ENCODE measurements around the gene HMCN2. TPM values are rescaled to one million over a fixed set of nuclear protein-coding genes. Genes with fewer than 3 reads are reported as not detected.

The HMCN2 gene
- total RNA-seq, 4 donors from 2014 or later, result 9.1 to 38.6 (median 12.5) TPM

DNA sequence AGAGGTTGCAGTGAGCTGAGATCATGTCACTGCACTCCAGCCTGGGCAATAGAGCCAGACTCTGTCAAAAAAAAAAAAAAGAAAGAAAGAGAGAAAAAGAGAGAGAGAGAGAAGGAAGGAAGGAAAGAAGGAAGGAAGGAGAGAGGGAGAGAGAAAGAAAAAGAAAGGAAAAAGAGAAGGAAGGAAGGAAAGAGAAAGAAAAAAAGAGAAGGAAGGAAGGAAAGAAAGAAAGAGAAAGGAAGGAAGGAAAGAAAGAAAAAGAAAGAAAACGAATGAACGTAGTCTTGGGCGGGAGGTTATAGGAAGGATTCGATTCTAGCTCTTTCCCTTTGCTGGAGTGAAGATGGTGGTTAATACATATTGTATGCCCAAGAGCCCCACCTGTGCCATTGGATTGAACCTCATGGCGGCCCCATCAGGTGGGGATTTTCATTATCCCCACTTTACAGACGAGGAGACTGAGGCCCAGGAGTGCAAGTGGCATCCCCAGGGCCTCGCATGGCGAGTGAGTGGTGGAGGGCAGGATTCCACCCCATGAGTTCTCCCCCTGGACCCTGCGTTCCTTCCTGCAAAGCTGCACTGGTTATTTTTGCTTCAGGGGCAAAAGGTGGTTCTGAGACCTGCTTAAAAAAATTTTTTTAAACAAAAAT is 98.3 kb downstream of the HMCN2 start:
- 85% methylated on average over 9 of the region's 9 CpGs for WGBS

DNA sequence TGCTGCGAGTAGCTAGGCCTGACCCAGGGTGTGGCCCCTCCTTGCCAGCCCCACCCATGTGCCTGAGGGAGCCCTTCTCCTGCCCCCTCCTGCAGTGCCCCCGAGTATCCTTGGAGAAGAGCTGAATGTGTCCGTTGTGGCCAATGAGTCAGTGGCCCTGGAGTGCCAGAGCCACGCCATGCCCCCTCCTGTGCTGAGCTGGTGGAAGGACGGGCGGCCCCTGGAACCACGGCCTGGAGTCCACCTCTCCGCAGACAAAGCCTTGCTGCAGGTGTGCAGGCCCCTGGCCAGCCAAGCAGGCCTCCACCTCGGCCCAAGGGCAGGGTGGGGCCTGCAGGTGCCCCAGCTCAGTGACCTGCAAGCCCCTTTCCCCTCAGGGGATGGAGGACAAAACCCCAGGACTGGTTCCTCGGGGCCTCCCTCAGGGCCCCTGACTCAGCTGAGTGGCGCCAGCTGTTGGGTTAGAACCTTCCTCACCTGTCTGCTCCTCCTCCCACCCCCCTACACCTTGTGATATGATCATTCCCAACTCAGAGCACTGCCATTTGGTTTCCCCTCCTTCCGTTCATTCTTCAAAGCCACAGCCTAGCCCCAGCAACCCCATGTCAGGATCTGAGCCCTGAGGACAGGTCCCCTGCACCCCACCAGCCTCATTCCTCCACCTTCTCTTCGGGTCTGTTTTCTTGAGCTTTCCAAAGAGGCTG is 99.2 kb downstream of the HMCN2 start:
- H3K27me3 ChIP-seq, result no peaks in the 10 kb centered on the region
- DNase-seq (ENCODE audit: extremely low spot score), result no peak
- TF ChIP-seq, protein P1, sequence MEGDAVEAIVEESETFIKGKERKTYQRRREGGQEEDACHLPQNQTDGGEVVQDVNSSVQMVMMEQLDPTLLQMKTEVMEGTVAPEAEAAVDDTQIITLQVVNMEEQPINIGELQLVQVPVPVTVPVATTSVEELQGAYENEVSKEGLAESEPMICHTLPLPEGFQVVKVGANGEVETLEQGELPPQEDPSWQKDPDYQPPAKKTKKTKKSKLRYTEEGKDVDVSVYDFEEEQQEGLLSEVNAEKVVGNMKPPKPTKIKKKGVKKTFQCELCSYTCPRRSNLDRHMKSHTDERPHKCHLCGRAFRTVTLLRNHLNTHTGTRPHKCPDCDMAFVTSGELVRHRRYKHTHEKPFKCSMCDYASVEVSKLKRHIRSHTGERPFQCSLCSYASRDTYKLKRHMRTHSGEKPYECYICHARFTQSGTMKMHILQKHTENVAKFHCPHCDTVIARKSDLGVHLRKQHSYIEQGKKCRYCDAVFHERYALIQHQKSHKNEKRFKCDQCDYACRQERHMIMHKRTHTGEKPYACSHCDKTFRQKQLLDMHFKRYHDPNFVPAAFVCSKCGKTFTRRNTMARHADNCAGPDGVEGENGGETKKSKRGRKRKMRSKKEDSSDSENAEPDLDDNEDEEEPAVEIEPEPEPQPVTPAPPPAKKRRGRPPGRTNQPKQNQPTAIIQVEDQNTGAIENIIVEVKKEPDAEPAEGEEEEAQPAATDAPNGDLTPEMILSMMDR (IDR thresholded peaks at IDR 0.05), result no peak
- TF ChIP-seq POLR2A (IDR thresholded peaks at IDR 0.05; ENCODE audit: low read depth) (no peak), EP300 (IDR thresholded peaks at IDR 0.05) (no peak), POLR2AphosphoS5 (IDR thresholded peaks at IDR 0.05) (no peak)
- WGBS, result 84% methylated on average over 4 of the region's 13 CpGs
- H3K4me1 ChIP-seq, result no peaks in the 10 kb centered on the region
- no peak overlapping the region for H3K4me3 ChIP-seq
- H3K27ac ChIP-seq (replicated peaks in 1 of 4), result no peak overlapping the region
- intact Hi-C loops (cut with DNase I), result no loop called here
- H3K9me3 ChIP-seq, result no peaks in the 10 kb centered on the region
- H3K36me3 ChIP-seq, result peaks cover 0 to 27% (median 10%) of the 10 kb centered on the region in 4 donors

More for the DNA sequence above, 98.3 kb downstream of the HMCN2 start:
- no peaks in the 10 kb centered on the region for H3K9me3 ChIP-seq
- intact Hi-C loops (cut with DNase I), result no loop called here
- H3K27ac ChIP-seq (replicated peaks in 1 of 4), result no peak overlapping the region
- no peak overlapping the region for H3K4me3 ChIP-seq
- H3K4me1 ChIP-seq, result peaks cover 0 to 7% (median 5%) of the 10 kb centered on the region in 4 donors
- H3K36me3 ChIP-seq, result peaks cover 0 to 32% (median 15%) of the 10 kb centered on the region in 4 donors
- no peak for DNase-seq (ENCODE audit: extremely low spot score)
- TF ChIP-seq EP300 (IDR thresholded peaks at IDR 0.05), result no peak
- TF ChIP-seq POLR2AphosphoS5 (IDR thresholded peaks at IDR 0.05), result no peak
- TF ChIP-seq, protein P1 (IDR thresholded peaks at IDR 0.05), result no peak
- TF ChIP-seq POLR2A (IDR thresholded peaks at IDR 0.05; ENCODE audit: low read depth), result no peak
- no peaks in the 10 kb centered on the region for H3K27me3 ChIP-seq

DNA sequence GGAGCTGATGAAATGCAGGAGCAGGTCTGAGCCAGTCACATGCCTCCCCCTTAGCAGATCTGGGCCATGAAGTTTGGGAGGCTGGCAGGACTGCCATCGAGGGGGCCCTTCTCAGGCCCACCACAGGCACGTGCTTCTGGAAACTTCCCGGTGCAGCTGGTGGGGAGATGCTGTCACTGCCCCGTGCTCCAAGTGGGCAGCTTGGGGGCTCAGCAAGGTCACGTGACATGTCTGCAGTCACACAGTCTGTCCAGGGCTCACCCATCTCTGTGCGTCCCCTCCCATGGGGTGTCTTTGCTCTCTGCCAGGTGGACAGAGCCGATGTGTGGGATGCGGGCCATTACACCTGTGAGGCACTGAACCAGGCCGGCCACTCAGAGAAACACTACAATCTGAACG is 99.8 kb downstream of the HMCN2 start:
- no peak for DNase-seq (ENCODE audit: extremely low spot score)
- 74% methylated on average over 4 of the region's 10 CpGs for WGBS
- TF ChIP-seq POLR2A (IDR thresholded peaks at IDR 0.05; ENCODE audit: low read depth) (no peak), EP300 (IDR thresholded peaks at IDR 0.05) (no peak), POLR2AphosphoS5 (IDR thresholded peaks at IDR 0.05) (no peak)
- TF ChIP-seq, protein P1 (IDR thresholded peaks at IDR 0.05), result no peak
- intact Hi-C loops (cut with DNase I), result no loop called here
- Histone ChIP-seq H3K4me1 (no peaks in the 10 kb centered on the region), H3K27ac (replicated peaks in 1 of 4) (no peak overlapping the region), H3K4me3 (no peak overlapping the region), H3K9me3 (no peaks in the 10 kb centered on the region), H3K36me3 (peaks cover 0 to 21% (median 8%) of the 10 kb centered on the region in 4 donors), H3K27me3 (no peaks in the 10 kb centered on the region)

DNA sequence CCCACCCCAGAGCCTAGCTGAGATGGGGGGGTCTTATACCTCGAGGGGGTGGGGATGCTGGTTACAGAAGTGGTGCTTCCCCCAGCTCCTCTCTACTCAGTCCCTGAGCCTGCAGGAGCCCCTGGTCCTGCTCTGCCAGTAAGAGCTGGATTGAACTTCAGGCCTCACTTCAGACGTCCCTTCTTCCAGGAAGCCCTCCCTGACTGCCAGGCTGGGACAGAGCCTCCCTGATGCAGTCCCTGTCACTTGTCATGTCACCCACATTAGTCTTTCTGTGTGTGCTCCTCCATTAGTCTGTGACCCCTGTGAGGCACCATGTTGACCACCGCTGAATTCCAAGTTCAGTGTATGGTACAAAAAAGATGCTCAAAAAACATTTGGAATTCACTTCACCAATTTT is 100.5 kb downstream of the HMCN2 start:
- H3K36me3 ChIP-seq, result peaks cover 0 to 14% (median 6%) of the 10 kb centered on the region in 4 donors
- H3K27ac ChIP-seq (replicated peaks in 1 of 4), result no peak overlapping the region
- DNase-seq (ENCODE audit: extremely low spot score), result no peak
- no peaks in the 10 kb centered on the region for H3K27me3 ChIP-seq
- no peaks in the 10 kb centered on the region for H3K4me1 ChIP-seq
- 89% methylated on average over 3 of the region's 3 CpGs for WGBS
- no peak overlapping the region for H3K4me3 ChIP-seq
- intact Hi-C loops (cut with DNase I), result no loop called here
- H3K9me3 ChIP-seq, result no peaks in the 10 kb centered on the region
- TF ChIP-seq, protein P1 (IDR thresholded peaks at IDR 0.05), result no peak
- TF ChIP-seq EP300 (IDR thresholded peaks at IDR 0.05) (no peak), POLR2AphosphoS5 (IDR thresholded peaks at IDR 0.05) (no peak), POLR2A (IDR thresholded peaks at IDR 0.05; ENCODE audit: low read depth) (no peak)

Data from esophagus muscularis mucosa (tissue), 4 donors.